ENCODE results near the gene ATOSB.

Gene ATOSB

DNA sequence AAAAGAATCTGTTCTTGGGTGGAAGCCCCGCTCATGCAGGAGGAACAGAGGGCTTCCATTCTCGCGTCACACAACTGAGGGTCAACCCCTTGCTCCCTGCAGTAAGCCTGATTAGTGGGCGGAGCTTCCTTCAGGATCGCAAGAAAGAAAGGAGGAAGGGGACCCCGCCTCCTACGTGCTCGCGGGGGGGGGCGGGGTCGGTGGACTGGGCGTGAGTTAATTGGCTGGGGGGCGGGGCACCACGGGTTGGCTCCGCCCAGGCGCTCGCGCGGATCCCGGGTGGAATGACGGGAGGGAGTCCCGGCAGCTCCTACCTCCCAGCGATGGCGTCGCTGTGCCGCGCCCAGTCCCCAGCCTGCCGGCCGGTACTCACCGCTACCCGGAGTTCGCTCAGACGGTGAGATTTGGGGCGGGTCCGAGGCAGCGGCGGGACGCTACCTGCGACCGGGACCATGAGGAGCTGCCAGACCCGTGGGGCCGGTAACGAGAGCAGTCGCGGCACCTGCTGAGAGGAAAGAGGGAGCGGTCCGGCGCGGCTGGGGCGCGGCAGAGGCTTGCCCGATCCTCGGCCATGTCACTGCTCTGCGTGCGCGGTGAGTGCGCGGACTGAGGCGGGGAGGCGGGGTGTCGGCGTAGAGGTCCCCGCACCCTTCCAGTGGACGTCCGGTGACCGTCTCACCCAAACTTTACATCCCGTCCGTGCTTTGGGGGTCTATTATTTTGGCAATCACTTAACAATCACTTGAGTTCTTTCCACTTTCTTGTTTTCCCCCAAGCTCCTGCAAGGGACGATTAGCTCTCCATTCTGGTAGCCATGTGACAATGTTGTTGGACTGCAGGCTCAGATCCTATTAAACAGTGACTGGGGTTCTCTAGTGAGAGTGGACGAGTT is 46.3 kb upstream of the ATOSB start, which contains the start of gene UNC13B (continued):
- TF ChIP-seq GLIS2 (tag by site-specific recombination; IDR thresholded peaks at IDR 0.05) (peak; percentile 77), ZNF514 (tag by site-specific recombination; IDR thresholded peaks at IDR 0.05) (no peak), SP7 (tag by site-specific recombination; IDR thresholded peaks at IDR 0.05) (peak; percentile 70), ZFP3 (tag by site-specific recombination; IDR thresholded peaks at IDR 0.05; ENCODE audit: low read depth) (no peak), ZNF335 (tag by site-specific recombination; conservative IDR thresholded peaks at IDR 0.05) (peak; percentile 88), ZNF211 (tag by site-specific recombination; IDR thresholded peaks at IDR 0.05; ENCODE audit: low read depth) (no peak), ZNF473 (tag by site-specific recombination; IDR thresholded peaks at IDR 0.05) (no peak), ZNF19 (tag by site-specific recombination; IDR thresholded peaks at IDR 0.05; ENCODE audit: low read depth) (no peak), ZNF350 (tag by site-specific recombination; IDR thresholded peaks at IDR 0.05) (no peak), ZBTB7A (tag by site-specific recombination; IDR thresholded peaks at IDR 0.05; ENCODE audit: low read depth) (no peak), HOXA7 (CRISPR knock-in tag; IDR thresholded peaks at IDR 0.05; ENCODE audit: borderline replicate concordance) (no peak), ZNF138 (tag by site-specific recombination; IDR thresholded peaks at IDR 0.05; ENCODE audit: borderline replicate concordance) (no peak), ZNF785 (tag by site-specific recombination; IDR thresholded peaks at IDR 0.05) (peak; percentile 45; the same call in 1 of the 2 replicates), ZNF521 (tag by site-specific recombination; IDR thresholded peaks at IDR 0.05) (no peak), ZNF664 (tag by site-specific recombination; IDR thresholded peaks at IDR 0.05) (no peak), ZSCAN30 (tag by site-specific recombination; IDR thresholded peaks at IDR 0.05) (0 out of 2 replicates have a peak, but pooled peaks have one; percentile 17), ZBTB1 (tag by site-specific recombination; IDR thresholded peaks at IDR 0.05) (no peak)
- TF ChIP-seq, protein P1, sequence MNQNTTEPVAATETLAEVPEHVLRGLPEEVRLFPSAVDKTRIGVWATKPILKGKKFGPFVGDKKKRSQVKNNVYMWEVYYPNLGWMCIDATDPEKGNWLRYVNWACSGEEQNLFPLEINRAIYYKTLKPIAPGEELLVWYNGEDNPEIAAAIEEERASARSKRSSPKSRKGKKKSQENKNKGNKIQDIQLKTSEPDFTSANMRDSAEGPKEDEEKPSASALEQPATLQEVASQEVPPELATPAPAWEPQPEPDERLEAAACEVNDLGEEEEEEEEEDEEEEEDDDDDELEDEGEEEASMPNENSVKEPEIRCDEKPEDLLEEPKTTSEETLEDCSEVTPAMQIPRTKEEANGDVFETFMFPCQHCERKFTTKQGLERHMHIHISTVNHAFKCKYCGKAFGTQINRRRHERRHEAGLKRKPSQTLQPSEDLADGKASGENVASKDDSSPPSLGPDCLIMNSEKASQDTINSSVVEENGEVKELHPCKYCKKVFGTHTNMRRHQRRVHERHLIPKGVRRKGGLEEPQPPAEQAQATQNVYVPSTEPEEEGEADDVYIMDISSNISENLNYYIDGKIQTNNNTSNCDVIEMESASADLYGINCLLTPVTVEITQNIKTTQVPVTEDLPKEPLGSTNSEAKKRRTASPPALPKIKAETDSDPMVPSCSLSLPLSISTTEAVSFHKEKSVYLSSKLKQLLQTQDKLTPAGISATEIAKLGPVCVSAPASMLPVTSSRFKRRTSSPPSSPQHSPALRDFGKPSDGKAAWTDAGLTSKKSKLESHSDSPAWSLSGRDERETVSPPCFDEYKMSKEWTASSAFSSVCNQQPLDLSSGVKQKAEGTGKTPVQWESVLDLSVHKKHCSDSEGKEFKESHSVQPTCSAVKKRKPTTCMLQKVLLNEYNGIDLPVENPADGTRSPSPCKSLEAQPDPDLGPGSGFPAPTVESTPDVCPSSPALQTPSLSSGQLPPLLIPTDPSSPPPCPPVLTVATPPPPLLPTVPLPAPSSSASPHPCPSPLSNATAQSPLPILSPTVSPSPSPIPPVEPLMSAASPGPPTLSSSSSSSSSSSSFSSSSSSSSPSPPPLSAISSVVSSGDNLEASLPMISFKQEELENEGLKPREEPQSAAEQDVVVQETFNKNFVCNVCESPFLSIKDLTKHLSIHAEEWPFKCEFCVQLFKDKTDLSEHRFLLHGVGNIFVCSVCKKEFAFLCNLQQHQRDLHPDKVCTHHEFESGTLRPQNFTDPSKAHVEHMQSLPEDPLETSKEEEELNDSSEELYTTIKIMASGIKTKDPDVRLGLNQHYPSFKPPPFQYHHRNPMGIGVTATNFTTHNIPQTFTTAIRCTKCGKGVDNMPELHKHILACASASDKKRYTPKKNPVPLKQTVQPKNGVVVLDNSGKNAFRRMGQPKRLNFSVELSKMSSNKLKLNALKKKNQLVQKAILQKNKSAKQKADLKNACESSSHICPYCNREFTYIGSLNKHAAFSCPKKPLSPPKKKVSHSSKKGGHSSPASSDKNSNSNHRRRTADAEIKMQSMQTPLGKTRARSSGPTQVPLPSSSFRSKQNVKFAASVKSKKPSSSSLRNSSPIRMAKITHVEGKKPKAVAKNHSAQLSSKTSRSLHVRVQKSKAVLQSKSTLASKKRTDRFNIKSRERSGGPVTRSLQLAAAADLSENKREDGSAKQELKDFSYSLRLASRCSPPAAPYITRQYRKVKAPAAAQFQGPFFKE (tag by site-specific recombination; IDR thresholded peaks at IDR 0.05; ENCODE audit: borderline replicate concordance), result no peak
- TF ChIP-seq, protein P2, sequence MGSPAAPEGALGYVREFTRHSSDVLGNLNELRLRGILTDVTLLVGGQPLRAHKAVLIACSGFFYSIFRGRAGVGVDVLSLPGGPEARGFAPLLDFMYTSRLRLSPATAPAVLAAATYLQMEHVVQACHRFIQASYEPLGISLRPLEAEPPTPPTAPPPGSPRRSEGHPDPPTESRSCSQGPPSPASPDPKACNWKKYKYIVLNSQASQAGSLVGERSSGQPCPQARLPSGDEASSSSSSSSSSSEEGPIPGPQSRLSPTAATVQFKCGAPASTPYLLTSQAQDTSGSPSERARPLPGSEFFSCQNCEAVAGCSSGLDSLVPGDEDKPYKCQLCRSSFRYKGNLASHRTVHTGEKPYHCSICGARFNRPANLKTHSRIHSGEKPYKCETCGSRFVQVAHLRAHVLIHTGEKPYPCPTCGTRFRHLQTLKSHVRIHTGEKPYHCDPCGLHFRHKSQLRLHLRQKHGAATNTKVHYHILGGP (tag by site-specific recombination; IDR thresholded peaks at IDR 0.05), result no peak
- TF ChIP-seq, protein P3, sequence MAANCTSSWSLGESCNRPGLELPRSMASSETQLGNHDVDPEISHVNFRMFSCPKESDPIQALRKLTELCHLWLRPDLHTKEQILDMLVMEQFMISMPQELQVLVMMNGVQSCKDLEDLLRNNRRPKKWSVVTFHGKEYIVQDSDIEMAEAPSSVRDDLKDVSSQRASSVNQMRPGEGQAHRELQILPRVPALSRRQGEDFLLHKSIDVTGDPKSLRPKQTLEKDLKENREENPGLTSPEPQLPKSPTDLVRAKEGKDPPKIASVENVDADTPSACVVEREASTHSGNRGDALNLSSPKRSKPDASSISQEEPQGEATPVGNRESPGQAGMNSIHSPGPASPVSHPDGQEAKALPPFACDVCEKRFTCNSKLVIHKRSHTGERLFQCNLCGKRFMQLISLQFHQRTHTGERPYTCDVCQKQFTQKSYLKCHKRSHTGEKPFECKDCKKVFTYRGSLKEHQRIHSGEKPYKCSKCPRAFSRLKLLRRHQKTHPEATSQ (tag by site-specific recombination; IDR thresholded peaks at IDR 0.05), result peak; percentile 95
- TF ChIP-seq, protein P4, sequence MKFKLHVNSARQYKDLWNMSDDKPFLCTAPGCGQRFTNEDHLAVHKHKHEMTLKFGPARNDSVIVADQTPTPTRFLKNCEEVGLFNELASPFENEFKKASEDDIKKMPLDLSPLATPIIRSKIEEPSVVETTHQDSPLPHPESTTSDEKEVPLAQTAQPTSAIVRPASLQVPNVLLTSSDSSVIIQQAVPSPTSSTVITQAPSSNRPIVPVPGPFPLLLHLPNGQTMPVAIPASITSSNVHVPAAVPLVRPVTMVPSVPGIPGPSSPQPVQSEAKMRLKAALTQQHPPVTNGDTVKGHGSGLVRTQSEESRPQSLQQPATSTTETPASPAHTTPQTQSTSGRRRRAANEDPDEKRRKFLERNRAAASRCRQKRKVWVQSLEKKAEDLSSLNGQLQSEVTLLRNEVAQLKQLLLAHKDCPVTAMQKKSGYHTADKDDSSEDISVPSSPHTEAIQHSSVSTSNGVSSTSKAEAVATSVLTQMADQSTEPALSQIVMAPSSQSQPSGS (tag by site-specific recombination; IDR thresholded peaks at IDR 0.05; ENCODE audit: low read depth), result no peak
- TF ChIP-seq, protein P5, sequence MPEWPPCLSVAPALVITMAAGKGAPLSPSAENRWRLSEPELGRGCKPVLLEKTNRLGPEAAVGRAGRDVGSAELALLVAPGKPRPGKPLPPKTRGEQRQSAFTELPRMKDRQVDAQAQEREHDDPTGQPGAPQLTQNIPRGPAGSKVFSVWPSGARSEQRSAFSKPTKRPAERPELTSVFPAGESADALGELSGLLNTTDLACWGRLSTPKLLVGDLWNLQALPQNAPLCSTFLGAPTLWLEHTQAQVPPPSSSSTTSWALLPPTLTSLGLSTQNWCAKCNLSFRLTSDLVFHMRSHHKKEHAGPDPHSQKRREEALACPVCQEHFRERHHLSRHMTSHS (tag by site-specific recombination; IDR thresholded peaks at IDR 0.05), result no peak
- TF ChIP-seq, protein P6, sequence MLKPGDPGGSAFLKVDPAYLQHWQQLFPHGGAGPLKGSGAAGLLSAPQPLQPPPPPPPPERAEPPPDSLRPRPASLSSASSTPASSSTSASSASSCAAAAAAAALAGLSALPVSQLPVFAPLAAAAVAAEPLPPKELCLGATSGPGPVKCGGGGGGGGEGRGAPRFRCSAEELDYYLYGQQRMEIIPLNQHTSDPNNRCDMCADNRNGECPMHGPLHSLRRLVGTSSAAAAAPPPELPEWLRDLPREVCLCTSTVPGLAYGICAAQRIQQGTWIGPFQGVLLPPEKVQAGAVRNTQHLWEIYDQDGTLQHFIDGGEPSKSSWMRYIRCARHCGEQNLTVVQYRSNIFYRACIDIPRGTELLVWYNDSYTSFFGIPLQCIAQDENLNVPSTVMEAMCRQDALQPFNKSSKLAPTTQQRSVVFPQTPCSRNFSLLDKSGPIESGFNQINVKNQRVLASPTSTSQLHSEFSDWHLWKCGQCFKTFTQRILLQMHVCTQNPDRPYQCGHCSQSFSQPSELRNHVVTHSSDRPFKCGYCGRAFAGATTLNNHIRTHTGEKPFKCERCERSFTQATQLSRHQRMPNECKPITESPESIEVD (tag by site-specific recombination; IDR thresholded peaks at IDR 0.05), result no peak
- TF ChIP-seq, protein P7, sequence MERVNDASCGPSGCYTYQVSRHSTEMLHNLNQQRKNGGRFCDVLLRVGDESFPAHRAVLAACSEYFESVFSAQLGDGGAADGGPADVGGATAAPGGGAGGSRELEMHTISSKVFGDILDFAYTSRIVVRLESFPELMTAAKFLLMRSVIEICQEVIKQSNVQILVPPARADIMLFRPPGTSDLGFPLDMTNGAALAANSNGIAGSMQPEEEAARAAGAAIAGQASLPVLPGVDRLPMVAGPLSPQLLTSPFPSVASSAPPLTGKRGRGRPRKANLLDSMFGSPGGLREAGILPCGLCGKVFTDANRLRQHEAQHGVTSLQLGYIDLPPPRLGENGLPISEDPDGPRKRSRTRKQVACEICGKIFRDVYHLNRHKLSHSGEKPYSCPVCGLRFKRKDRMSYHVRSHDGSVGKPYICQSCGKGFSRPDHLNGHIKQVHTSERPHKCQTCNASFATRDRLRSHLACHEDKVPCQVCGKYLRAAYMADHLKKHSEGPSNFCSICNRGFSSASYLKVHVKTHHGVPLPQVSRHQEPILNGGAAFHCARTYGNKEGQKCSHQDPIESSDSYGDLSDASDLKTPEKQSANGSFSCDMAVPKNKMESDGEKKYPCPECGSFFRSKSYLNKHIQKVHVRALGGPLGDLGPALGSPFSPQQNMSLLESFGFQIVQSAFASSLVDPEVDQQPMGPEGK (tag by site-specific recombination; IDR thresholded peaks at IDR 0.05), result peak; percentile 81
